SU-DHL-6 (cell line): ENCODE results near the gene CACNA1C.

ENCODE experiments used
- CTCF ChIP-seq: fragments of 200-600 bp; sonication (generic); IDR thresholded peaks from one replicate; pipeline ENCODE4 v1.5.1; 2017; ENCODE audit warnings: antibody characterized with exemption, mild to moderate bottlenecking, low read length, moderate library complexity; ENCODE audit not compliant: insufficient read depth, poor library complexity, severe bottlenecking
- EZH2phosphoT487 ChIP-seq: fragments of 200-600 bp; sonication (generic), shearing (Covaris generic); conservative IDR thresholded peaks from 2 replicates; pipeline ENCODE4 v1.6.1; 2018; ENCODE audit warnings: mild to moderate bottlenecking, antibody characterized with exemption, low read length, moderate library complexity, mixed read lengths

- TF ChIP-seq CTCF (no peak), EZH2phosphoT487 (no peak)
These were observed 233.8 kb downstream of the CACNA1C start for GRCh38 chr12:2286461-2287131.
